ENCODE results near the gene GFM2. TPM values are rescaled to one million over a fixed set of nuclear protein-coding genes. Genes with fewer than 3 reads are reported as not detected.

The GFM2 gene
- total RNA-seq, 1 donor from 2014 or later = 21.8 TPM

GRCh38 chr5:74673011-74673790, 93.7 kb downstream of the GFM2 start:
- peaks cover 6% of the 10 kb centered on the region for H3K27me3 Mint-ChIP-seq
- CTCF ChIA-PET = interaction anchor here (1.2 kb wide), 1 partner anchor 11 kb away, joined by 4 read pairs; no protein-coding TSS in a partner anchor
- DNase-seq (no peak), ATAC-seq (ENCODE audit: low read depth) (no peak)
- no peaks in the 10 kb centered on the region for H3K4me1 Mint-ChIP-seq
- no peak overlapping the region for H3K27ac Mint-ChIP-seq
- POLR2A ChIA-PET = no interaction called here
- intact Hi-C loops (cut with micrococcal nuclease) = loop anchor here (1.0 to 5.0 kb wide), 2 partner anchors 230 to 594 kb away; no protein-coding TSS in a partner anchor
- H3K36me3 Mint-ChIP-seq (ENCODE audit: low read depth) = no peaks in the 10 kb centered on the region
- no peak for TF ChIP-seq CTCF (IDR thresholded peaks at IDR 0.05)
- H3K4me3 Mint-ChIP-seq = no peak overlapping the region
- H3K9me3 Mint-ChIP-seq = peaks cover 6% of the 10 kb centered on the region

GRCh38 chr5:74672215-74672877, 94.6 kb downstream of the GFM2 start:
- Mint-ChIP-seq H3K9me3 (peaks cover 6% of the 10 kb centered on the region), H3K36me3 (ENCODE audit: low read depth) (no peaks in the 10 kb centered on the region), H3K27me3 (peaks cover 9% of the 10 kb centered on the region), H3K4me3 (no peak overlapping the region), H3K27ac (no peak overlapping the region), H3K4me1 (no peaks in the 10 kb centered on the region)
- intact Hi-C loops (cut with micrococcal nuclease) = loop anchor here (5.0 kb wide), 1 partner anchor 595 kb away; no protein-coding TSS in a partner anchor
- no peak for TF ChIP-seq CTCF (IDR thresholded peaks at IDR 0.05)
- POLR2A ChIA-PET = no interaction called here
- CTCF ChIA-PET = interaction anchor here (1.2 kb wide), 1 partner anchor 10 kb away, joined by 4 read pairs; no protein-coding TSS in a partner anchor
- no peak for DNase-seq
- ATAC-seq (ENCODE audit: low read depth) = no peak

Other genes with a start within 250 kb of the GFM2 start
- gene ENC1, start 126.4 kb downstream of the GFM2 start, total RNA-seq = 6.6 and 7.2 TPM in 2 replicates
- gene HEXB, start 81.9 kb downstream of the GFM2 start, total RNA-seq = 34.5 and 43.2 TPM in 2 replicates
- gene NSA2, start 132 bp upstream of the GFM2 start, total RNA-seq = 126 and 132 TPM in 2 replicates
- gene FAM169A, start 99.3 kb upstream of the GFM2 start, total RNA-seq = 8.2 TPM in 2 replicates

Measured in activated B cell treated with CpG ODN at 0.5 μM for 24 hours (primary cell).